Stimulated activated CD8-positive, alpha-beta memory T cell treated with anti-CD3 and anti-CD28 coated beads, Interleukin-12 subunit alpha, Interleukin-12 subunit beta, amount 100 ng/mL, for 24 hours (primary cell): ENCODE results near the gene ATF3.

Experiments
- DNase-seq: peaks from one replicate; pipeline ENCODE4 v3.0.0-alpha.2; 2020; ENCODE audit errors: extremely low read depth

ATF3 gene

DNA sequence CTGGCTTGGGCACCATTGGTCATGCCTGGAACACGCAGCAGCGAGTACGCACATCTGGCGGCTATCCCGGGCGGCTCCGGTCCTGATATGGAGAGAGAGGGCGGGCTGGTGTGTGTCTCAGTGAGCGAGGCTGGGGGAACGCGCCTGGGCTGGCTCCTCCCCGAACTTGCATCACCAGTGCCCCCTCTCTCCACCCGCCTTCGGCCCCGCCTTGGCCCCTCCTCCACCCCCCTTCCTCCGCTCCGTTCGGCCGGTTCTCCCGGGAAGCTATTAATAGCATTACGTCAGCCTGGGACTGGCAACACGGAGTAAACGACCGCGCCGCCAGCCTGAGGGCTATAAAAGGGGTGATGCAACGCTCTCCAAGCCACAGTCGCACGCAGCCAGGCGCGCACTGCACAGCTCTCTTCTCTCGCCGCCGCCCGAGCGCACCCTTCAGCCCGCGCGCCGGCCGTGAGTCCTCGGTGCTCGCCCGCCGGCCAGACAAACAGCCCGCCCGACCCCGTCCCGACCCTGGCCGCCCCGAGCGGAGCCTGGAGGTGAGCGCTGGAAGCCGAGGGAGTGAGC, at the start of gene ATF3:
ATF3 (plus strand) TSS at position 370 of the 567 bp plus-strand sequence. CDS start 6,261 bp downstream, outside the sequence.
- peak; percentile 74 for DNase-seq

GRCh38 chr1:212559929-212560328, 48.6 kb upstream of the ATF3 start:
- DNase-seq, result no peak

DNA sequence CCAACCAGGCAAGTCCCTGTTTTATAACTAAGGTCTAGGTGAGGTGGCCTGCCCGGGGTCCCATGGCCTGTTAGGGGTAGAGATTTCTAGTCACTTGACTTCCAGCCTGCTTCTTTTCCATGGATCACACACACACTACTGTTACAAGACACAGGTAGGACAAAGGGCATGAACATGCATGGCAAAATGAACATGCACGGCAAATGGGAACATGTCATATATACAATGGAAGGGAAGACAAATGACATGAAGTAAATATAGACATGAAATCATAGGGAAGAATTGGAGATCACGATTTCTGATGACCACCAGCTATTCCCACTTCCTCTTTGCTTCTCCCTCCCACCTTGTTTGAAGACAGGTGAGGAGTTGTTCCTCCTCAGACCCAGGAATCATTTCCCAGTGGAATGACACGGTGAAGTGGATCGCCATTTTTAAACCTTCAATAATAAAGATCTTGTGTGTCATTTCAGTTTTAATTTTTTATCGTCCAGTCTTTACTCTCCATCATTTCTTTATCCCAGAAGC, 47.6 kb upstream of the ATF3 start:
- DNase-seq, result no peak

- no peak for DNase-seq
These were observed 47.0 kb upstream of the ATF3 start for GRCh38 chr1:212561501-212561931.

DNA sequence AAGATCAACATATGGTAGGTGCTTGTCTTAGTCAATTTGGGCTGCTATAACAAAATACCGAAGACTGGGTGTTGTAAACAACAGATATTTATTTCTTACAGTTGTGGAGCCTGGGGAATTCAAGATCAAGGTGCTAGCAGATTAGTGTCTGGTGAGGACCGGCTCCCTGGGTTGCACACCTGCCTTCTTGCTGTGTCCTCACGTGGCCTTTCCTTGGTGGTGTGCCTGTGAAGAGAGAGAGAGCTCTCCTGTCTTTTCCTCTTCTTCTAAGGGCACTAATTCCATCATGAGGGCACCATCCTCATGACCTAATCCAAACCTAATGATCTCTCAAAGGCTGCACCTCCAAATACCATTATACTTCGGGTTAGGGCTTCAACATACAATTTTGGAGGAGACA, 45.8 kb upstream of the ATF3 start:
- DNase-seq, result no peak

DNA sequence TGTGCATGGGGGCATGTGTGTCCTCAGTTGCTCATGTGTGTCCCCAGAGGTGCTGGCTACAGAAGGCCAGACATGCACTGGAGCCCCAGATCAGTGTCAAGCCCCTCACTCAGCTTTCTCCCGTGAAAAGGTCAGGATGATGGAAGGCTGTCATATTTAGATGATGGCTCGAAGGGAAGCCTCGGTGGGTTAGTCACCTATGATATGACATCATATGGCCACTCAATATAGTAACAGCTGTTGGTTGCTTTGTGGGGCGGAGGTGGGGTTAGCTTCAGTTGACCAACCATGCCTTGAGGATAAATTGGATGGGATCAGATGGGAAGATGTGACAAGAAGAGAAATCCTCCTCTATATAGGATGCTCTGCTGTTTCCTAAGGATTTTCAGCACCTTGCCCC, 43.5 kb upstream of the ATF3 start:
- no peak for DNase-seq

GRCh38 chr1:212565571-212566305, 42.8 kb upstream of the ATF3 start:
- DNase-seq, result no peak

DNA sequence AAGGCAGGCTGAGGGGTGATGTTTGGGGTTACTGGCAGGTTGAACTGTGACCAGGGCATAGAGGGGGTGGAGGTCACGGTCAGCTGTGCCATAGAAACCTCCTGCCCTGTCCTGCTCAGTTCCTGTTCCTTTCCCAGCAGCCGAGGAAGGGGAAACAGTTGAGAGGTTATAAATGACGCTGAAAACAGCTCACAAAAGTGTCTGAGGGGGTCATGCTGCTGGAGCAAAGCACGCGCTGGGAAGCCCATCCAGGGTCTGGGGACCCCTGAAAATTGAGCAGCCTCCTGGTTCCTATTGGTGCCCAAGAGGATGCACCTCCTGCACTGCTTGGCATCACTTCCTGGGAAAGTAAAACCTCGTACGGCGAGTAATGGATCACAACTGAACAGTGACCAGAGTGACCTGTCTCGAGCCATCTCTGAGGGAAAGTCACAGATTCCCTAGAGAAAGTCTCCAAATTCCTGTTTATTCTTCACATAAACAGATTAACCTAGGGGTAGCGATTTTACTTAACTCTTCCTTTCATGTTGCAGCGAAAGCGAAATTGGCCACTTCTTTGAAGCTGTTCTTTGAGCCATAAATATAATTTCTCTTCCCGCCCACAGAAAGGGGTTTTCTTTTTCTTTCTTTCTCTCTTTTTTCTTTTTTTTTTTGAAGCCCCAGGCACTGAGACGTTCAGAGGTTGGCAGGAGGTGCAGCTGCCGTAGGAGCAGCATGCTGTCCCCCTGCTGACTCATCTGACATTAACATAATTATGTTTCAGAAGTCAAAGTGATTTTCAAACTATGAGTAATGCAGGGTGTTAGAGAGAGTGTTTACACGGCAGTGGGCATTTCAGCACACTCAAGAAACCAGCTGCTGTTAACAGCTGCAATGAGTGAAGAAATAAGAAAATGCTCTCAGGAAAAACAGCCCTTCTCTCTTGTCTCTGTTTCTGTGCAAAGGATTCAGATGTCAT, 41.8 kb upstream of the ATF3 start:
- peak; percentile 25 for DNase-seq

GRCh38 chr1:212567638-212568037, 40.9 kb upstream of the ATF3 start:
- no peak for DNase-seq

DNA sequence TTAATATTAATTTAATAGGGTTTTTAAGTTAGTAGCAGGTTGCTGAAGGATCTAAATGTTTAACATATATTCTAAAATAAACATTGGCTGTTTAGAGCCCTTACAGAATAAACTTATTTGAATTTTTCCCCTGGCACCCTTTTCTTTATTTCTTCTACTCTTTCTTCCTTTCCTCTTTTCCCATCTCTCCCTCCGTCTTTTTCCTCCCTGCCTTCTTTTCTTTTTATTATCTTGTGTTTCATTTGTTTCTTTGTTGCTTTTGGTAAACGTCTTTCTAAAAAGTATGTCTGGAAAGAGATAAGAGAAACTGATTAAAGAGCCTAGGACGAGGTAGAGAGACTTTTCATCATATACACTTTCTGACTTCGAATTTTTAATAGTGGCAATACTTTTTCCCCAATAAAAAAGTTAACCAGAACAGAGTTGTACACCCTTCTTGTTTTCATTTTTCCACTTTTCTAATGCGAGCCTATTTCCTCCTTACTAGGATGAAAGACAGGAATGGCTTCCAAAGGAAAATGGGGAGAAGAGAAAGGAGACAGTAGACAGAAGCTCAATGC, 39.5 kb upstream of the ATF3 start:
- no peak for DNase-seq

DNA sequence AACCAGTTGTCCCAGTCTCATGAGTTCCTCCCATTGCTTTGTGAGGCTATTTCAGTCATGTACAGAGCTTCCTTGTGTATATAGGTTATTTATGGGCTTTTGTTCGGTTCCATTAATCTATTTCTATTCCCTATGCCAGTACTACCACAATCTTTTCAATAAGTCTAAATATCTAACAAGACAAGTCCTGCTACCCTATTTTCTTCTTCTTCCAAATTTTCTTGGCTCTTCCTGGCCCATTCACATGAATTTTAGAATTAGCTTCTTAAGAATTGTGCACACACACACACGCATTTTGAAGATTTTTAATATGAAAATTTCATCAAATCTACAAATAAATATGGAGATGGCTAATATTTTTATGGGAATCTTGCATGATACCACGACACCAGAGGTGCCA, 33.8 kb upstream of the ATF3 start:
- no peak for DNase-seq

DNA sequence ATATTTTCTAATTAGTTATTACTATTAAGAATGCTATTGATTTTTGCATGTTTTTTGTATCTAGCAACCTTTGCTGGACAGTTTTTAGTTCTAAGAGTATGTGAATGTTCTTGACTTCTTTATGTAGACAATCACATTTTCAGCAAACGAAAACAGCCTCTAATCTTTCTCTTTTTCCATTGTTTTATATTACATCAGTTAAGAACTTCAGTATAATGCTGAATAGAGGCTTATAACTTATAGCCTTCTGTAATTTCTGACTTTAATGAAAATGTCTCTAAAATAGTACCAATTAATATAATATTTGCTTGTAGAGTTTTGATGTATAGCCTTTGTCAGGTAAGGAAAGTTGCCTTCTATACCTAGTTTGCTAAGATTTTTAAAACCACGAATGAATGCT, 33.2 kb upstream of the ATF3 start:
- no peak for DNase-seq

GRCh38 chr1:212578041-212578440, 30.5 kb upstream of the ATF3 start:
- DNase-seq, result no peak

DNA sequence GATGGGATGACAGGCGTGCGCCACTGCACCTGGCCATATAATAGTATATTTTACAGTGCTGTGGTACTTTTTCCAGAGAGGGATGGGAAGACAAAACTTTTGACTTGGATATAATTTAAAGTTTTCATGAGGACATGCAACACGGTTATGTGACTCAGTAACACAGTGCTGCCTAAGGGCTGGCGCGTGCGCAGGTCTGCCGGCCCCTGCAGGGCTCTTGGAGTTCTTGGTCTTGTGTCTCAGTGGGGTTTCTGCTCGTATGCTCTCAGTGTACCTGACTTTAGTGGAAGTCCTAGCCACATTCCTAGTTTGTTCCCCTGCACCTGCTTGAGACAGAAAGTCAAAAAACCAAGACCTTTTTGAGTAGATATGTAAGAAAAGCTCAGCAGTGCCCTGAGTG, 27.5 kb upstream of the ATF3 start:
- DNase-seq, result no peak

DNA sequence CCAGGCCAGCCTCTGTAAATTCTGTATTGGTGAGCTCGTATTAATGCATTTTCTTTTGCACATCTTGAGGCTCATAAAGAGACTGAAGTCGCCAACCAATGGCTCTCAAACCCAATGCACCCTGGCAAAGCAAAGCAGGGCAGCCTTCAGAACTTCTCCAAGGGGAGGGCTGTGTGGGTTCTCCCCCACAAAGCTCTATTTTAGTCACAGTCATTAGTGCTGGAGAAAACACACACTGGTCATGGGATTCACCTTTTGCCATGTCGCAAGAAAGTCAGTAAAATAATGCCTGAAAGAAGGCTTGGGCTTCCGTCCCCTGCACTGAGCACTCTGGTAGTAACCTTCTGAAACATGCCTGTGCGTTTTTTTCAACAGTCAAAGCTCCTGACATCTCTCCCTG, 26.3 kb upstream of the ATF3 start:
- DNase-seq, result no peak

GRCh38 chr1:212582808-212583615, 25.5 kb upstream of the ATF3 start:
- DNase-seq, result no peak

GRCh38 chr1:212583643-212584042, 24.9 kb upstream of the ATF3 start:
- no peak for DNase-seq

DNA sequence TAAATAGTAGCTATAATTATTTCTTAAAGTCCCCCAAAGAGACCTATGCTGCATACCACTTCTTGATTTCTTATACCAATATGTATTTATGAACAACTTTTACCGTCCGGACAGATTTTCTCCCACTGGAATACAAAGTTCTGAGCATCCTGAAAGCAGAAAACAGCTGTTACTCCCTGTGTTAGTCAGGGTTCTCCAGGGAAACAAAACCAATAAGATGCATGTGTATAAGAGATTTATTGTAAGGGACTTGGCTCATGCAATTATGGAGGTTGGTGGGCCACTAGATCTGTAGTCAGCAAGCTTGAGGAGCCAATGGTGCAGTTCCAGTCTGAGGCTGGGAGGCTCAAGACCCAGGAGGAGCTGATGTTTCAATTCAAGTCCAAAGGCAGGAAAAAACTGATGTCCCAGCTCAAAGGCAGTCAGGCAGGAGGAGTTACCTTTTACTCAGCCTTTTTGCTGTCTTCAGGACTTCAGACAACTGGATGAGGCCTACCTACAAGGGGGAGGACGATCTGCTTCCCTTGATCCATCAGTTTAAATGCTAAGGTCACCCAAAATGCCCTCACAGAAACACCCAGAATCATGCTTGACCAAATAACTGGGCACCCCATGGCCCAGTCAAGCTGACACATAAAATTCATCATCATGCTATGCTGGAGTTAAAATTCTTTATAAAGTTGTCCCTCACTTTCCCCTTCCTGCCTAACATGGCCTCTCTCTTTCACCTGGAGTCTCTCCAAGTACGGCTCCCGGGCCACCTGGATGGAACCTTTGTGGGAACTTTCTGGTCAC, 24.3 kb upstream of the ATF3 start:
- no peak for DNase-seq

DNA sequence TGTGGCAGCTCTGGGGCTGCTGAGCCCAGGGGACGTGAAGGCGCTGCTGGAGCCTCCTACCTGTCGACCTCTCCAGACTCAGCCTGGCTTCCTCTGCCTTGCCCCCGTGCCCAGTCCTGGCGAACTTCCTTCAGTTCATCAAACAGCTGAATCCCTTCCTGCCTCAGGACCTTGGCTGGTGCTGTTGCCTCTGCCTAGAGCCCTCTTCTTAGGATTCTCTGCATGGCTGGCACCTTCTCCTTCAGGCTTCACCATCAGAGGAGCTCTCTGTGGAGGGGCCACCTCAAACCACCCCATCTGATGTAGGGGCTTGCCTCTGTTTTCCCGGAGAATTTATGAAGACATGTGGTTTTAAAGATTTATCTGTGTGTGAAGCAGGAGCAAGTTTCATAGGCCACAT, 23.4 kb upstream of the ATF3 start:
- no peak for DNase-seq
